Activated naive CD8-positive, alpha-beta T cell (primary cell): ENCODE measurements around the gene CACNA1E.
"Not testable (repeated sequence)": the region's sequence is repeated elsewhere in the genome, so short reads cannot be mapped to it uniquely, and the experiment has no call there.

Source experiments
- H3K27ac Mint-ChIP-seq: one replicate; pipeline ENCODE4 v1.8.0; 2021; ENCODE audit warnings: mixed read lengths
- H3K27me3 Mint-ChIP-seq: one replicate; pipeline ENCODE4 v1.8.0; 2021; ENCODE audit warnings: mixed read lengths
- H3K36me3 Mint-ChIP-seq: one replicate; pipeline ENCODE4 v1.8.0; 2021; ENCODE audit warnings: mixed read lengths
- H3K4me1 Mint-ChIP-seq: one replicate; pipeline ENCODE4 v1.8.0; 2021; ENCODE audit warnings: low read depth, mixed read lengths
- H3K4me3 Mint-ChIP-seq: one replicate; pipeline ENCODE4 v1.8.0; 2021; ENCODE audit warnings: mild to moderate bottlenecking, mixed read lengths
- H3K9me3 Mint-ChIP-seq: one replicate; pipeline ENCODE4 v1.8.0; 2021; ENCODE audit warnings: low read depth, mixed read lengths

CACNA1E gene

DNA sequence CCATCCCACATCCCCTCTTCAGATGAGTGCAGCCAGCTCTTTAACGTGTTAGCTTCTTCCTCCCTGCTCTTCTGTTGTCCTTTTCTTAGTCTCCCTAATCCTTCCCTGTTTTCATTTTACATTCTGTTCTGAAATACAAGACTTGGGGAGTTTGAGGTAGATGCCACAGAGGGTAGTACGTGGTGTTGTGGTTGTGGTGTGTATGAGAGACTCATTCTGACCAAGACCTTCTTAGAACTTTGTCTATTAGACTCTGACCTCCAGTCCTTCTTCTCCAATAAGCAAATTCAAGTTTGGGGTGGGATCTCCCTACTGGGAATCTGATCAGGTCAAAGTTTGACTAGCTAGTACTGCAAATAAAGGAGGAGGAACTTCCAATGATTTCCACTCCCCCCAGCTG, 39.5 kb downstream of the CACNA1E start:
- Mint-ChIP-seq H3K4me3 (no peak overlapping the region), H3K36me3 (no peaks in the 10 kb centered on the region), H3K27me3 (peaks cover 4% of the 10 kb centered on the region), H3K4me1 (no peaks in the 10 kb centered on the region), H3K27ac (no peak overlapping the region), H3K9me3 (peaks cover 5% of the 10 kb centered on the region)

DNA sequence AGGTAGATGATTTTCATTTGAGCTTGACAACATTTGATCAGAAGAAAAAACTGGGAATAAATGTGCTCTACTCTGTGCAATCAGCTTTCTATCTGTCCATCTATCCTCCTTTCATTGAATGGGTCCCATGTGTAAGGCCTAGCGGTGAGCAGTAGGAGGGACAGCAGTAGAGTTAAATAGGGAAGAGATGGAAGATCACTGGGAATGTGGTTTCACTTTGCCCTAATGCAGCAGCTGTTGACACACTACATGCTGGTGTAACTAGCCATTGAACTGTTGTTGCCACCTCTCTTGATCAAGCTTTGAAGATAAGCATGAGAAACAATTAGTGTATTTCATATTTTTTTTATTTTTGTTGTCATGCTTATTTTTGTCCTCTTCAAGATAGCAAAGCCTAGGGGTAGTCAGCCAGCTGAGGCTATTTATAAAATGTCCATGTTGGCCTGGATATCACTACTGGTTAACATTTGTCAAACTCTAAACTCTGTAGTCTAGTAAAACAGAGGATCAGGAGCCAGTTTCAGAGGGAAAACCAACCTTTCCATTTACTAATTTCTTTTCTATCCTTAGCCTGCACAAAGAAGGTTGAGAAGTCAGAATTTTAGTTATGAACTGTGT, 41.9 kb downstream of the CACNA1E start:
- no peak overlapping the region for H3K4me3 Mint-ChIP-seq
- H3K27me3 Mint-ChIP-seq, result peaks cover 2% of the 10 kb centered on the region
- H3K27ac Mint-ChIP-seq, result no peak overlapping the region
- no peaks in the 10 kb centered on the region for H3K4me1 Mint-ChIP-seq
- peaks cover 5% of the 10 kb centered on the region for H3K9me3 Mint-ChIP-seq
- peaks cover 5% of the 10 kb centered on the region for H3K36me3 Mint-ChIP-seq

GRCh38 chr1:181528241-181528640, 44.9 kb downstream of the CACNA1E start:
- not testable (repeated sequence) for H3K9me3 Mint-ChIP-seq

DNA sequence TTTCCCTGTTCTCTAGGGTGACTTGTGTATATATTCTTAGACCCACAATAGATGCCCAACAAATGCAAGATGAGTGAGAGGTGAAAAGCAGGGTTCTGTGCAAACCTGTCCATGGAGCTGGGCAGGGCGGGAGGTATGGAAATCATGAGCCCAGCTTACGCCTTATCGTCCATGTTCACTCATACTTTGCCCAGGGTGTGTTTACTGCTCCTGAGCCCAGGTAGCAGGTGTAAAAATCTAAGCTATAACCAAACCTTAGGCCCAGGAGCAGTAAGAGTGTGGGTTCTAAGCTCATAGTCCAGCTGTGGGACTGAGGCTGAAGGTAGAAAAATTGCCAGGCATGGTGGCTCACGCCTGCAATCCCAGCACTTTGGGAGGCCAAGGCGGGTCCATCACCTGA, 48.1 kb downstream of the CACNA1E start:
- H3K4me1 Mint-ChIP-seq, result no peaks in the 10 kb centered on the region
- peaks cover 5% of the 10 kb centered on the region for H3K9me3 Mint-ChIP-seq
- peaks cover 11% of the 10 kb centered on the region for H3K27me3 Mint-ChIP-seq
- H3K36me3 Mint-ChIP-seq, result peaks cover 5% of the 10 kb centered on the region
- H3K27ac Mint-ChIP-seq, result no peak overlapping the region
- H3K4me3 Mint-ChIP-seq, result no peak overlapping the region

More at GRCh38 chr1:181528241-181528640, 44.9 kb downstream of the CACNA1E start:
- H3K4me3 Mint-ChIP-seq, H3K36me3 Mint-ChIP-seq, H3K27ac Mint-ChIP-seq, H3K27me3 Mint-ChIP-seq, H3K4me1 Mint-ChIP-seq: not testable (repeated sequence)

DNA sequence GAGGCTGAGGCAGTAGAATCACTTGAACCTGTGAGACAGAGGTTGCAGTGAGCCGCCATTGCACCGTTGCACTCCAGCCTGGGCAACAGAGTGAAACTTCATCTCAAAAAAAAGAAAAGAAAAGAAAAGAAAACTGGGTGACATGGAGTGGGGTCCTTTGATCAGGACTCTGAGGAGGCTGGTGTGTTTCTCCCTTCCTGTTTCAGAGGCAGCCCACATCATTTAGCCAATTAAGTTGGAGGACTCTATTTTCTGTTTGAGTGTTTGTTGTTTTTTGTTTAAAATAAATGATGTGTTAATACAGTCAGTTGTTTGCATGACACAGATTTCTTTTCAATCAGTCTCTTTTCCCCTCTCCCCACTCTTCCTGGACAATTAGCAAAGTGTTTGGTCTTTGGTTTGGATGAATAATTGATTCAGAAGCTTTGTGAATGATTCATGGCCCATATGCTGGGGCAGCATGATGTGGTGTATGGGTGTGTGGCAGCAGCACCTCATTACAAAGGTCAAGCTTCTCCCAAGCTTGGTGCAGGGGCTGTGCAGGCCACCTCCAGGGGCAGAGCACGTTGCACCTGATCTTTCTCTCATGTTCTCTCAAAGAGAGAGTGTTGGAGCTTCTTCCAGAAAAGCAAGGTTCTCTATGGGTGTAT, 48.8 kb downstream of the CACNA1E start:
- Mint-ChIP-seq H3K4me1 (no peaks in the 10 kb centered on the region), H3K27ac (no peak overlapping the region), H3K36me3 (peaks cover 5% of the 10 kb centered on the region), H3K9me3 (peaks cover 5% of the 10 kb centered on the region), H3K27me3 (peaks cover 11% of the 10 kb centered on the region), H3K4me3 (no peak overlapping the region)

DNA sequence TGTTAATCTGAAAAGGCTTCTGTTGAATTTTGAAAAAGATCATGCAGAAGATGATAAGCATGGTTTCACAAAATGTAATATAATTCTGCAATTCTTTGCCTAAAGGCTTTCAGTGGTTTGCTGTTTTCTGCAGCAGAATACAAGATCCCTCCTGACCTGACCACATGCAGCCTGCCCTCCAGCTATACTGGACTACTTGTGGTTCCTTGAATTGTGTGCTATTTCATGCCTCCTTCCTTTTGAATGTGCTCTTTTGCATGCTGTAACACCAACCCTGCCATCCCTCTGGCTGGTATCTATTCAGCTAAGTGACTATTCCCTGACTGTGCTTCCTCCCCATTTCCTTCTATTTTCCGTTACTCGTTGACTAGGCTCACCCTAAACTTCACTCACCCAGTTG, 55.5 kb downstream of the CACNA1E start:
- H3K27me3 Mint-ChIP-seq, result peaks cover 26% of the 10 kb centered on the region

GRCh38 chr1:181541458-181541857, 58.1 kb downstream of the CACNA1E start:
- peaks cover 26% of the 10 kb centered on the region for H3K27me3 Mint-ChIP-seq
- no peak overlapping the region for H3K4me3 Mint-ChIP-seq
- no peak overlapping the region for H3K27ac Mint-ChIP-seq
- H3K36me3 Mint-ChIP-seq, result no peaks in the 10 kb centered on the region
- no peaks in the 10 kb centered on the region for H3K9me3 Mint-ChIP-seq
- no peaks in the 10 kb centered on the region for H3K4me1 Mint-ChIP-seq

More for the DNA sequence above, 55.5 kb downstream of the CACNA1E start:
- Mint-ChIP-seq H3K27ac (no peak overlapping the region), H3K36me3 (no peaks in the 10 kb centered on the region), H3K9me3 (no peaks in the 10 kb centered on the region), H3K4me1 (no peaks in the 10 kb centered on the region), H3K4me3 (no peak overlapping the region)

DNA sequence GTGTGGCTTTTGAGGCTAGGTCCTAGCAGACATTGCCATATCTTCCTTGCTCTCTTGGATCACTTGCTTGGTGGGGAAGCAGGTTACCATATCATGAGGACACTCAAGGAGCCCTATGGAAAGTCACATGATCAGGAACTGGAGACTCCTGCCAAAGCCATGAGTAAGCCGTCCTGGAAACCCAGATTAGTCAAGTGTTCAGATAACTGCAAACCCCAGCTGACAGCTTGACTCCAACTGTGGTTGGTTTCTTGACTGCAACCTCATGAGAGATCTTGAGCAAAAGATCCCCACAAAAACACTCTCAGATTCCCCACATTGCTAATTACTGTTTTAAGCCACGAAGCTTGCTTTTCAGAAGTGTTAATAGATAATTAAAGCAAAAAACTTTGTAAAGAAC, 58.6 kb downstream of the CACNA1E start:
- Mint-ChIP-seq H3K27ac (no peak overlapping the region), H3K27me3 (peaks cover 26% of the 10 kb centered on the region), H3K36me3 (no peaks in the 10 kb centered on the region), H3K4me3 (no peak overlapping the region), H3K9me3 (no peaks in the 10 kb centered on the region), H3K4me1 (no peaks in the 10 kb centered on the region)

DNA sequence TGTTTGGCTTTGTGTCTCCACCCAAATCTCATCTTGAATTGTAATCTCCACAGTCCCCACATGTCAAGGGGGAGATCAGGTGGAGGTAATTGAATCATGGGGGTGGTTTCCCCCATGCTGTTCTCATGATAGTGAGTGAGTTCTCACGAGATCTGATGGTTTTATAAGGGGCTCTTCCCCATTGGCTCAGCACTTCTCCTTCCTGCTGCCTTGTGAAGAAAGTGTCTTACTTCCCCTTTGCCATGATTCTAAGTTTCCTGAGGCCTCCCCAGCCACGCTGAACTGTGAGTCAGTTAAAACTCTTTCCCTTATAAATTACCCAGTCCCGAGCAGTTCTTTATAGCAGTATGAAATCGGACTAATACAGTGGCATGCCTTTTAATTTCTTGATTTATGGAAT, 59.1 kb downstream of the CACNA1E start:
- not testable (repeated sequence) for H3K9me3 Mint-ChIP-seq, H3K27ac Mint-ChIP-seq, H3K4me3 Mint-ChIP-seq, H3K36me3 Mint-ChIP-seq, H3K4me1 Mint-ChIP-seq
- peaks cover 28% of the 10 kb centered on the region for H3K27me3 Mint-ChIP-seq

- H3K36me3 Mint-ChIP-seq, result no peaks in the 10 kb centered on the region
- H3K27me3 Mint-ChIP-seq, result peaks cover 20% of the 10 kb centered on the region
Observed at GRCh38 chr1:181545395-181545794, 62.1 kb downstream of the CACNA1E start.

GRCh38 chr1:181548497-181548896, 65.2 kb downstream of the CACNA1E start:
- H3K36me3 Mint-ChIP-seq, result no peaks in the 10 kb centered on the region
- H3K4me1 Mint-ChIP-seq, result no peaks in the 10 kb centered on the region
- no peak overlapping the region for H3K4me3 Mint-ChIP-seq
- H3K9me3 Mint-ChIP-seq, result no peaks in the 10 kb centered on the region
- H3K27me3 Mint-ChIP-seq, result peaks cover 21% of the 10 kb centered on the region
- no peak overlapping the region for H3K27ac Mint-ChIP-seq

More at GRCh38 chr1:181545395-181545794, 62.1 kb downstream of the CACNA1E start:
- H3K27ac Mint-ChIP-seq, result no peak overlapping the region
- H3K4me1 Mint-ChIP-seq, result no peaks in the 10 kb centered on the region
- no peaks in the 10 kb centered on the region for H3K9me3 Mint-ChIP-seq
- no peak overlapping the region for H3K4me3 Mint-ChIP-seq

DNA sequence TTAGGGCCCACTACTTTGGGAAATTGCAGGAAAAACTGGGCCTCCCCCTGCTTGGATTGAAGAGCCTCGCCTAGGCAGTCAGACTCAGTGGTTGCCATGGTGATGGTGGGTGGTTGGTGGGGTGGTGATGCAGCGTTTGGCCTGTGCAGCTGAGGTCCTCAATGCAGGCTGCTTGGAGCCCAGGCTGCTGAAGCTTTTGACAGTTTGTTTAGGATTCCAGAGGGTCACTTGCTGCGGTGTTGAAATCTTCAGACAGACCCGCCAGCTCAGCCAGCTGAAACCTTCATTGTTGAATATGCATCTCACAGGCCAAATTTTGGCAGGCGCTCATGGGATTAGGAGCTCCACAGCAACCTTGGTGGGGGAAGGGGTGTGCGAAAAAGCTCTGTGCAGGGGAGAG, 67.9 kb downstream of the CACNA1E start:
- H3K9me3 Mint-ChIP-seq, result no peaks in the 10 kb centered on the region
- H3K4me1 Mint-ChIP-seq, result no peaks in the 10 kb centered on the region

DNA sequence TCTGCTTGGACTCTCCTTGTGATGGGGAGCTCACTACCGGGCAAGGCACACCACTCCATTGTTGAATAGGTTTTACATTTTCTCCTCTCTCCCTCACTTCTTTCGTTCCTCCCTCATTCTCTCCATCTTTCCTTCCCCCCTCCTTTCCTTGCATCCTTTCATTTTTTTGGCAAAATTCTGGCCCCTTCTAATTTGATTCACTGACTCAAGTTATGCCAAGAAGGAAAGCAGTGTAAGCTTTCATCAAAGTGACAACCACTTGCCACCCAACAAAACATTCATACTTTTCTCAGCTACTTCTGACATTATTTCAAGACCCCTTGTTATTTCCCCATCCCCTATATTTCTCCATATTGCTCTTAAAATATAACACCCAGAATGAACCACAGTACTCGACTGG, 68.4 kb downstream of the CACNA1E start:
- no peaks in the 10 kb centered on the region for H3K4me1 Mint-ChIP-seq
- H3K27ac Mint-ChIP-seq, result no peak overlapping the region
- H3K36me3 Mint-ChIP-seq, result no peaks in the 10 kb centered on the region
- no peaks in the 10 kb centered on the region for H3K9me3 Mint-ChIP-seq
- H3K4me3 Mint-ChIP-seq, result no peak overlapping the region
- peaks cover 17% of the 10 kb centered on the region for H3K27me3 Mint-ChIP-seq

More for the DNA sequence above, 67.9 kb downstream of the CACNA1E start:
- H3K36me3 Mint-ChIP-seq, result no peaks in the 10 kb centered on the region
- H3K4me3 Mint-ChIP-seq, result no peak overlapping the region
- no peak overlapping the region for H3K27ac Mint-ChIP-seq
- peaks cover 17% of the 10 kb centered on the region for H3K27me3 Mint-ChIP-seq

GRCh38 chr1:181554465-181554864, 71.1 kb downstream of the CACNA1E start:
- H3K4me1 Mint-ChIP-seq, result no peaks in the 10 kb centered on the region
- H3K27me3 Mint-ChIP-seq, result peaks cover 9% of the 10 kb centered on the region
- no peaks in the 10 kb centered on the region for H3K36me3 Mint-ChIP-seq
- no peak overlapping the region for H3K4me3 Mint-ChIP-seq
- no peaks in the 10 kb centered on the region for H3K9me3 Mint-ChIP-seq
- no peak overlapping the region for H3K27ac Mint-ChIP-seq

DNA sequence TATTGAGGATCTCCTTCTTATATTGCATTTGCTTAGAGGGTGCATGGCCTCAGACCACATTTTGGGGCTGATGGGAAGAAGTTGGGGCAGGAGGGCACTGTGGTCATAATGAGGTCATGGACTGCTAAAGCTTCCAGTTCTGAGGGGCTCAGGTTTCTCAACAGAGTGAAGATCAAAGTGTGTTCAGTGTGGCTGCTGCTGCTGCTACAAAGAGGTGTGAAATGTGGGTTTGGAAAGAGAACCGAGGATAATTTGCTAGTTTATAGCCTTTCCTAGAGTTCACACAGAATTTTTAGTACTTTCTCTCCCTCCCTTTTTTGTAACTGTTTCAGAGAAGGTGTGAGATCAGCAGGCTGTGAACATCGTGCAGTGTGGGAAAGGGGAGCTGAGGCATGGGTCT, 73.3 kb downstream of the CACNA1E start:
- no peak overlapping the region for H3K27ac Mint-ChIP-seq
- no peaks in the 10 kb centered on the region for H3K36me3 Mint-ChIP-seq
- H3K4me3 Mint-ChIP-seq, result no peak overlapping the region
- no peaks in the 10 kb centered on the region for H3K4me1 Mint-ChIP-seq
- H3K27me3 Mint-ChIP-seq, result peaks cover 2% of the 10 kb centered on the region
- no peaks in the 10 kb centered on the region for H3K9me3 Mint-ChIP-seq

DNA sequence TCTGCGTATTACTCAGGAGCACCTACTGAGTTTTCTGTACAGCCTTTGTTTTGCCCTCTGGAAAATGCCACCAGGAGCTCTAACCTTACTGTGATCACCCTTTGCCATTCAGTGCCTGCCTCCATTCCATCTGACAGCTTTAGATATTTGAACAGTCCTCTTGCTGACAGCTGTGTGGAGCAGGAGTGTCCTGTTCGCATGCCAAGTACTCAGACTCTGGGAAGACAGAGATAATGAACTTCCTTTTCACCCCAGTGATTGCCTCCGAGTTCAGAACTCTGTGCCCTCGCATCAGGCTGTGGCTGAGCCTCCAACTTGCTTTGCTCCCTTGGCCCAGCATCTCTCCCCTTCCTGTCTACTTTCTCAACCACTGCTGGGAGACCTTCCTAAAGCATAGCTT, 74.0 kb downstream of the CACNA1E start:
- Mint-ChIP-seq H3K36me3 (no peaks in the 10 kb centered on the region), H3K27me3 (no peaks in the 10 kb centered on the region), H3K27ac (no peak overlapping the region), H3K9me3 (no peaks in the 10 kb centered on the region), H3K4me1 (no peaks in the 10 kb centered on the region), H3K4me3 (no peak overlapping the region)
